Measurements from ENCODE around the gene GPR18.
"Not testable (repeated sequence)": the region's sequence is repeated elsewhere in the genome, so short reads cannot be mapped to it uniquely, and the experiment has no call there.

GPR18 gene

DNA sequence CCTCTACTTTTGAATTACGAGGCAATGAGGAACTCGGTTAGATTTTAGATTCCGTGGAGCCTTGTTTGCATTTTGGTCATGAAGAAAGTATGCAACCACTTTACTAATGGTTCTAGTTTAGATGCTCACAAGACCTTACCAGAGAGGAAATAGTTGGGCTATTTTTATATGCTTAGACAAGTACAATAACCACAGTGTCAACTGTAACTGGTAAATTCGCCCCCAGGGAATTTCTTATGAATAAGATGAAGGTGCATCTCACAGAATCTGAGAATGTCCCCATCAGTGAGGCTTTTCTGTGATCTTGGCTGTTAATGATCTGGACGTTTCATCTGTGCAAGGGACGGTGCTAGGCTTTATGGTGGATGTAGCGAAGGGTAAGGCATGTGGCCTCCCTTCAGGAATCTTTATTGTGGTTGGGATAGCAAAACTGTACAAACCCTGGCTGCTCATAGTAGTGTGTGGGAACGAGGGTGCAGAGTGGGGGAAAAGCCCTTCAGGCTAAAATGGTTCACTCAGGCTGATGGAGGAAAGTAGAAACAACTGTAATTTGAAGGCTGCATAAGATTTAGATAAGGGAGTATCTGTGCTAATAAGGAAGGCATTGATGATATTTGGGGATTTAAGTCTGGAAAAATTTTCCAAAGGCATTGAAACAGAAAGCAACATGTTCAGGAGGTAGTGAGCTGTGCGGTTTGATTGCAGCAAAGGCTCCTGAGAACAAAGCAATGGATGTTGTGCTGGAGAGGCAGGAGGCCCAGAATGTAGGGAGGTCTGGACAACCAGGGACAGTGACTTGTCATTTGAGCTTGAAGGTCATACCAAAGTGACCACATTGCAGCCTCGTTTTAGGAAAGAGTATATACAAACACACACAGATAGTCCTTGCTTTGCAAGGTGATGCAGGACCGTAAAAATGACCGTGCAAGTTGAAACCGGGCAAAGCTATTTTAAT, 29.2 kb downstream of the GPR18 start:
- no peak for DNase-seq (ENCODE audit: low read depth in 3 of 3)

DNA sequence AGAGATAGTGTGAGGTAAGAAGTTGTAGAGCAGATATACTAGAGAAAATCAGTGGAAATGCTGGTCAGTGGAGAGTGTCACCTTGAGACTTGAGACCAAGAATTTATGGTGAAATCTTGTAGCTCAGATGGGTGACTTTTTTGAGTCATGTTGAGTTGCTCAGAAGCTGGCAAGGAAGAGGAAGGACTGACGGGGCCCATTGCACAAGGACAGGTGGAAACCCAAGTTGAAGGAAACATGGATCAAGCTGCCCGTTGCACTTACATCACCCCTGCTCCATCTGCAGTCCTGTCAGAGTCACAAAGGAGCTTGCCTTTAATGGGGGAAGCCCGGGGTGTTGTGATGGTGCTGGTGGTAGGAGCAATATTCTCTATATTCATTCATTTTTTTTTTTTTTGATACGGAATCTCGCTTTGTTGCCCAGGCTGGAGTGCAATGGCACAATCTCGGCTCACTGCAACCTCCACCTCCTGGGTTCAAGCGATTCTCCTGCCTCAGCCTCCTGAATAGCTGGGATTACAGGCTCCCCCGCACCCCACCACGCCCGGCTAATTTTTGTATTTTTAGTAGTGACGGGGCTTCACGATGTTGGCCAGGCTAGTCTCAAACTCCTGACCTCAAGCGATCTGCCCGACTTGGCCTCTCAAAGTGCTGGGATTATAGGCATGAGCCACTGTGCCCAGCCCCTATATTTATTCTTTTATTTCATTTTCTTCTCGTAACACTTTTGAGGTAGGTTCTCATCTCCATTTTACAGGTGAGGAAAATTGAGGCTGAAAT, 30.1 kb downstream of the GPR18 start:
- DNase-seq (ENCODE audit: low read depth in 3 of 3): no peak

DNA sequence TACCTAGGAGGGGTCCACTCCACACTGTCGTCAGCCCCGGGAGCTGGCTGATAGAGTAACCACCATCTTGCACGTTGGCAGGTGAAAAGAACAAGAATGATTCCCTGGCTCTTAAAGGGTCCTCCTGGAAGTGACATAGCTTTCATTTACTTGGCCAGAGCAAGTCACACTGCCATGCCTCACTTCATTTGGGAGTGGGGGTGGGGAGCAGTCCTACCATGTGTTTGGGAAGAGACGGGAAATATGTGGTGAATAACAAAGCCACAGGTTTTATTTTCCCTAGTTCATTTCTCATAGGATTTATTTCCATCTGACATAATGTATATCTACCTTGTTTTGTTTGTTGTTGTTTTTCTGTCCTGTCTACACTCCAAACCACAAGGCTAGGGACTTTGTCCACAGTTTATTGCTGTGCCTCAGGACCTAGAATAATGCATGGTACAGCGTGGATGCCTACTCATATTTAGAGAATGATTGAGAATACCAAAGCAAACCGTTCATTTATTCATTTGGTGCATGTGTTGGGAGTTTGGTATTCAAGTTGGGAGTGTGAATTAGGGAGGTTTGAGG, 30.8 kb downstream of the GPR18 start:
- no peak for DNase-seq (ENCODE audit: low read depth in 3 of 3)

DNA sequence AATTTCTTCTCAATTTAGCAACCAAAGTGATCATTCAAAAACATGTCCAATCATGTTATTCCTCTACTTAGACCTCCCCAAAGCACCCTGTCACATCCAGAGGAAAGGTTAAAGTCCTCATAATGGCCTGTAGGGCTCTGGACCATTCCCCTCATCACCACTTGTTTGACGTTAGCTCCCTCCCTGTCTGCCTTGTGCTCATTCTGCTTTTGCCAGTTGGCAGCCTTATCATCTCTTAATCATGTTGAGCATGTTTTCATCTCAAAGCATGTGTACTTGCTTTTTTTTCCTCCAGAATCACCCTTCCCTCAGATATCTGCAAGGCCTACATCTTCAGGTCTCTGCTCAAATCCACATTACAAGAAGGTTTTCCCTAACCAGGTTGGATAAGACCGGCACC, 31.7 kb downstream of the GPR18 start:
- DNase-seq (ENCODE audit: low read depth in 3 of 3): no peak

DNA sequence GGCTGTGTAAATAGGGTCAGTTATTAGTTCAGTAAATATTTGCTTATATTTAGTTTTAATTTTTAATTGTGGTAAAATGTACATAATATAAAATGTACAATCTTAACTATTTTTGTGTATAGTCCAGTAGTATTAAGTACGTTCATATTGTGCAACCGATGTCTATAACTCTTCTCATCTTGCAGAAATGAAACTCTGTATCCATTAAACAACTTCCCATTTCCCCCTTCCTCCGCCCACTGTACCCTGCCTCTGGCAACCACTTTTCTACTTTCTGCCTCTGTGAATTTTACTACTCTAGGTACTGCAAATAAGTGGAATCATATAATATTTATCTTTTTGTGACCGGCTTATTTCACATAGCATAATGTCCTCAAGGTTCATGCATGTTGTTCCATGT, 33.1 kb downstream of the GPR18 start:
- no peak for DNase-seq (ENCODE audit: low read depth in 3 of 3)

DNA sequence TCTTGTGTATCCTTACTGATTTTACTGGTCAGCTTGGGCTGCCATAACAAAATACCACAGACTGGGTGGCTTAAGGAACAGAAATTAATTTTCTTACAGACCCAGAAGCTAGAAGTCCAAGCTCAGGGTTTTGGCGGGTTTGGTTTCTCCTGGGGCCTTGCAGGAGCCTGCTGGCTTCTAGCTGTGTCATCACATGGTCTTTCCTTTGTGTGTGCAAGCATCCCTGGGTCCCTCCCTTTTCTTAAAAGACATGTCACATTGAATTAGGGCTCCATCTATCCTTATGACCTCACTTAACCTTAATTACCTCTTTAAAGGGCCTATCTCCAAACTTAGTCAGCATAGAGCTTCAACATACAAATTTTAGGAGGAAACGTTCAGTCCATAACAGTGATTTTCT, 34.2 kb downstream of the GPR18 start:
- DNase-seq (ENCODE audit: low read depth in 3 of 3): no peak

DNA sequence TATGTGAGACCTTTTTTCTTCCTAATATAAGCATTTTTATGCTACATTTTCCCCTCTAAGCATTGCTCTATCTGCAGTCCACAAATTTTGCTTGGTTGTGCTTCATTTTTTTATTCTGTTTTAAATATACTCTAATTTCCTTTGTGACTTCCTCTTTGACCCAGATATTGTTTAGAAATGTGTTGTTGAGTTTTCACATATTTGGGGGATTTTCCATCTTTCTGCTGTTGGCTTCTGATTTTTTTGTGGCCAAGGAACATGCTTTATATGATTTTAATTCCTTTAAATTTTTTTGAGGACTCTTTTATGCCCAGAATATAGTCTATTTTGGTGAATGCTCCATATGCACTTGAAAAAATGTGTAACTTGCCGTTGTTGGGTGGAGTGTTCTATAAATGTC, 34.6 kb downstream of the GPR18 start:
- no peak for DNase-seq (ENCODE audit: low read depth in 3 of 3)

DNA sequence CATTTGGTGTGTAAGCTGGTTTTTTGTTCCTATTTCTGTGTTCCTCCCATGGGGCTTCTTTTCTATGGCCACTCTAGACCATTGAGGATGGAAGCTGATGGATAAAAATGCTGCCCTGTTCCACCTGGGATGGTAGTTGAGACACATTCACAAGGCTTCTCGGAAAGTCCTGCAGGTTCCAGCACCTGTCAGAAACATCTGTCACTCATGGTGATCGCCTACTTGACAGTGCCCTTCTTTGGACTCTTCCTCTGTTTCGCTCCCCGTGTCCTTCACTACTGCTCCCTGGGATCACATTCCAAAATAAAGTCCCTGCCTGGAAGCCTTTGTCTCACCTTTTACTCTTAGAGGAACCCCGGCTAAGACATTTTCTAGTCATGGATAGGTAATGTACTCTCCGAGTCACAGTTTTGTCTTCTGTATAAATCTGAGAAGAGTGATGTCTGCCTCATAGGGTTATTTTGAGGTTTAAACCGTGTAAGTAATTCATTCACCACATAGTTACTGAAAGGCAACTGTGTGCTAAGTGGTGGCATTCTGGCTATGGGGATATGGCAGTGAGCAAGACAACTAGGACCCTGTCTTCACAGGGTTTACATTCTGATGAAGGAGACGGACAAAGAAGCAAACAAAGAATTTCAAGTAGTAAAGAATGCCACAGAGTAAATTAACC, 36.5 kb downstream of the GPR18 start:
- no peak for DNase-seq (ENCODE audit: low read depth in 3 of 3)

DNA sequence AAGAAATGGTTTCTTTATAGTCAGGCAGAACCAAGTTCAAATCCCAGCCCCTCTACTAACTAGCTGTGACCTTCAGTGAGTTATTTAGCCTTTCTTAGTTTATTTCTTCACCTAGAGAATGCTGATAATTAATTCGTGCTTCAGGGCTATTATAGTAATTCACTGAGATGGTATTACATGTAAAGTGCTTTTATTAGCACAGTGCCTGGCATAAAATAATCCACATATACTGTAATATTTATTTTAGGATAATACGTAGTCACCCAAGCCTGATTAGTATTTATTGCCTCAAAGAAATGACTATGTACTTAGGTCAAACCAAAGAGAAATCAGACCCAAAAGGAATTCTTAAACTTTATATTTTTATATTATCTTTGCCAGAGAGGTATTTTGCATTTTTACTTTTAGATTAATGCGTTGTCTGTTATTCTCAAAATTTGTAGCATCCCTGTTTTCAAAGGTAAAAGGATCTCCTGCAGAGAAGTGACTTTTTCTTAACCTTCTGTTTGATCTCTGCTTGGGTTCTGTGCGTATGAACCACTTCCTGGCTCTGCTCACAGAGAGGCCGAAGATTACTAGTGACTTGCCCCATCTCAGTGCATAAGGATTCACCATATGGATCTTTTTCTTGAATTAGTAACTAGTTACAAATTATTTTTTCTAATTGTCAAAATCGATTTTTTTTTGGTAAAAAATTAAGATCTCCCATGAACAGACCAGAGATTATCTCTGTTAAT, 37.8 kb downstream of the GPR18 start:
- no peak for DNase-seq (ENCODE audit: low read depth in 3 of 3)

DNA sequence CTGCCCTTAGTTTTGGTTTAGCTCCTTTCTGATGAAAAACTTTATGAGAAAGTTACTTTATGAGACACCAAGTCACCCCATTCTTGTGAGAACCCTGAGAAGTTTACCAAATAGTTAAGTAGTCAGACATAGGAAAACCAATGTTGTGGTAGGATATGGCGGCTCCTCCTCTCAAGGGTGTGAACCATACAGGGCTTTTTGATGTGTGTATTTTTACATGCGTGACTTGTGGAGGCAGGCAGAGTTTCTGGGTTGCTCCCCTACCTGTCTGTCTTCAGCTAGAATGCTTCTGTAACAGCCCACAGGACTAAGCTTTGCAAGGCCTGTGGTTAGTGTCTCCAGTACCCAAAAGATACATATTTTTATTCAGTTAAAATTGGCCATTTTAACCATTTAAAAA, 39.2 kb downstream of the GPR18 start:
- peak in 1 of 3 experiments; percentile 32 for DNase-seq (ENCODE audit: low read depth in 3 of 3)

DNA sequence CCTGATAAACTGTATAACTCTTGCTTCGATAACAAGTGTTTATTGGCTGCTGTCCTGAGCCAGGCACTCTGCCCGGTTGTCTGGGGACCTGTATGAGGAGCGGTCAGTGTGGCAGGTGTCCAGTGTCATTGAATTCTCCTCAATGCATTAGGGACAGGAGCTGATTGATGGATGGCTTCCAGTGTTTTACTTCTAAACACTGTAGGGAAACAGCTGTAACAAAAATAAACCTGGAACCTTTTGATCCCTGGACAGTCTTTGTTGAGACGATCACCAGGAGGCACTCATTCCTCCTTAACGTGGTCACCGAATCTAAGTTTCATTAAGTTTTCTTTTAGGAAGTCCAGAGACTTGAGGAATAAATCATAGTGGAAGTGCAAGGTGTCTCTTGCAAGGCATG, 39.6 kb downstream of the GPR18 start:
- no peak for DNase-seq (ENCODE audit: low read depth in 3 of 3)

DNA sequence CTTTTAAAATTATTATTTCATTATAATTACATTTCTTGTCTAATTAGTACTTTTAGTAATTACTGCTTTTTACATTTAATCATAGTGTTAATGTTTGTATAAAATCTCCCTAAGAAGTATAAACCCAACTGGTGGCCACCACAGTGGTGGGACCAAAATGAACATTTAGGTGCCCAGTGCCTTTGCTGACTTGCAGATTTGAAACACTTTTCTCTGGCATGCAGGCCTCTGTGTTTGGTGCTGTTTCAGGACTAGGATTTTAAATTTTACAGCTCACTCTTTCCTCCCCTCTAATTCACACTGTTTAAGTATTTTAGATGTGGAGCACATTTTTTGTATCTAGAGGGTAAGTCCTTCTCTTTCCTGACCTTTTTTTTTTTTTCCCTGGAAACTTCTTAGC, 40.1 kb downstream of the GPR18 start:
- no peak for DNase-seq (ENCODE audit: low read depth in 3 of 3)

DNA sequence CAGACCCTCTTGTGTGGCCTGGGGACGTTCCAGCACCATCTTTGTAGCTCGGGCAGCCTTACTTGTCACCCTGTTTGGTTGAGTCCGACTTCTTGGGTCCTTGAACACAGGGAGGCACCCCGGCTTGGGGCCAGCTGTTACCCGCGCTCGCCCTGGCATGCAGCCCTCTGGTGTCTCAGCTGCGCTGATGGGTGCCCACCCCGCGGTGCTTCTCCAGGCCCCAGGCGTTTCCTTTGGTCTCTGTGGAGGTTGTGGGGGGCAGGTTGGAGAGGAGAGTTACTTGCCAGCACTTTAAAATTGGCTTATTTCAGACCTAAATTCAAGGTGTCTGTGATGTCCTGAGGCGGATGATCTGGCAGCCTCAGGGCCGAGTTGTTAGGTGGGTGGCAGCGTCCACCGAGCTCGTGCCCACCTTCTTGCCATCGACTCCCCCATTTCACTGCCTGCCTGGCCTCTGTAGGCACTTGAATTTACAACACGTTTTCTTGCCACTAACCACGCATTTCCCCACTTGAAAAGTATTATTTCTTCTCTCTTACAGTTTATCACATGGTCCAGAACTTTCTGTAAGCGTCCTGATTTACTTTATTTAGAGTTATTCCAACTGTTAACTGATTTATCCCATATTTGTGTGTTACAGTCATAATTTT, 40.6 kb downstream of the GPR18 start:
- no peak for DNase-seq (ENCODE audit: low read depth in 3 of 3)

DNA sequence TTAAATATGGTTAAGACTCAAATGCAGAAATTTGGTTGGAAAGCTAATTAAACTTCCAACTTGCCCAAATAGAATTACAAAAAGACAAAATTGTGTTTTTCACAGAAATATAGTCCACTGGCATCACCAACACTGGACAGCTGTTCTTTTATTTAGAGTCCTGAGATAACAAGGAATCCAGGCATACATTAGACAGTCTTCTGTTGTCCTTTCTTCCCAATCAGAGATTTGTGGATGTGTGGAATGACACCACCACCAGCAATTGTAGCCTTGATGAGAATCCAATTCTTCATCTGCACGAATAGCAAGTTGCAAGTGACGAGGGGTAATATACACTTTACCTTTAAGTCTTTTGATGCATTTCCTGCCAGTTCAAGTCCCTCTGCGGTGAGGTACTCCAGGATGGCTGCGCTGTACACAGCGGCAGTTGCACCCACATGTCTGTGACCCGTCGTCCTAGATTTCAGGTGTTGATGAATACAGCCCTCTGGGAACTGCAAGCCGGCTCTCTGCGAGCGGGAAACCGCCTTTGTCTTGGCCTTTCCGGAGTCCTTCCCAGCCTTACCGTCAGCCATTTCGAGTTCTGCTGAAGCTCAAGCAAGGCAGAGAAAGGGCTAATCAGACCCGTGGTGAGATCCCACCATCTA, 42.9 kb downstream of the GPR18 start:
- peak in 1 of 3 experiments; percentile 53 for DNase-seq (ENCODE audit: low read depth in 3 of 3)

DNA sequence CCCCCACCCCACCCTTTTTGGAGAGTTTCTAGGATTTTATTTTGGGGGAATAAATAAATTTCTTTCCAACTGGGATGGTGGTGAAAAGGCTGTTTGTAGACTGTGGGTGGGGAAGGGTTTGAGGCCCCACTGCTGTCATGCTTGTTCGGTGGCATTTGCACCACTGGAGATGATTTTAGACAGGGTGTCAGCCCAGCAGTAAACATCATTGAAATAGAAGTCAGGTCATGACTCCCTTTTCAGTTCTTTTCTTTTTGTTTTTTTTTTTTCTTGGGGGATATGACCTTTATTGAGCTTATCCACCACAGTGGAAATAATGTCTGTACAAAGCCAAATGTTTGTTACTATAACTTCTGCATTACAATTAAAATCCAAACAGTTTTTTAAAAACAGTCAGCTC, 43.4 kb downstream of the GPR18 start:
- DNase-seq (ENCODE audit: low read depth in 3 of 3): no peak

DNA sequence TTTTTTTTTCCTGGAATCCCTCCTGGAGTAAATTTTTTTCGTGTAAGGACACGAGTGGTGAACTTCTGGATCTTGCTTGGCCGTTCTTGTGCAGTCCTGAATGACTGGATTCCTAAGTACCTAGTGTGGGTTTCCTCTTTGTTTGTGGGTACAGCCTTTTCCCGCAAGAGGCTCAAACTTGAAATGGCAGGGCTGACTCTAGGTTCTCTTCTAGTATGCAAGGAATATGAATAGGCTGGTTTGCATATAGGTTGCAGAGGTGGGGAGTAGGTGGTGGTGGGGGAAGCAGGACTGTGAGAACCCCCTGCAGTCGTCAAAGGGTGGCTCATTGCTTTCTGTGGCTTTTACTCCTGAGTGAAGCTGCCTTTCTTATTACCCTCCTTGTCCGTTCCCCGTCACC, 43.9 kb downstream of the GPR18 start:
- peak in 2 of 3 experiments; percentile 37 to 57 for DNase-seq (ENCODE audit: low read depth in 3 of 3)

DNA sequence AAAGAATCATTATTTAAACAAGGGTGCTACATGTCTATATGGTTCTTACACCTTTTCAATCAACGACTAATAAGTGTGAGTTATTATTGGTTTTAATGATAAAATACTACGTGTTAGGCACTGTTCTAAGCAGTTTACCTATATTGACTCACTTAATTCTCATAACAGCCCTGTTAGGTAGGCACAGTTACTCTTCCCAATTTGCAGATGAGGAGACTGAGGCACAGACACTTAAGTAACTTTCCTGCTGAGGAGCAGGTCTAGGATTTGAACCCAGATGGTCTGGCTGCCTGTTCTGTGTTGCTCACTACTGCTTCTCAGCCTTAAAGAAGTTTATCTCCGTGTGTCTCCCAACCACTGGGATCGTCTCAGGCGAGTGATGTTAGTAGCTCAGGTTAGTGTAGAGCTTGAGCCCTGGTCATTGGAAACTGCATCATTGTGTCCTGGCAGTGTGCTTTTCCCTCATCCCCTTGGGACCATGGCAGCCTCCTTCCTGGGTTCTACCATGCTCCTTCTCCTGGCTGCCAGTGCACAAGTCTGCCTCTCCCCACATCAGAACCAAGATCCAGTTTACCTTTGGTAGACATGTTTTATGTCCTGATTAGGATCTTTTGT, 46.7 kb downstream of the GPR18 start:
- DNase-seq (ENCODE audit: low read depth in 3 of 3): no peak

DNA sequence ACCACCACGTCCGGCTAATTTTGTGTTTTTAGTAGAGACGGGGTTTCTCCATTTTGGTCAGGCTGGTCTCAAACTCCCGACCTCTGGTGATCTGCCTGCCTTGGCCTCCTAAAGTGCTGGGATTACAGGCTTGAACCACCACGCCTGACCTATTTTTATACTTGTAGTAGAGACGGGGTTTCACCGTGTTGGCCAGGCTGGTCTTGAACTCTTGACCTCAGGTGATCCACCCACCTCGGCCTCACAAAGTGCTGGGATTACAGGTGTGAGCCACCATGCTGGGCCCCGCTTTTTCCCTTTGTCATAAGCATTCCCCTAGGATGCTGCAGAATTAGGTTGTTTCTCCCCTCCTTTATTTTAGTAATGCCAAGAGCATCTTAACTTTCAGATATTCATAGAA, 47.6 kb downstream of the GPR18 start:
- DNase-seq (ENCODE audit: low read depth in 3 of 3): not testable (repeated sequence)

DNA sequence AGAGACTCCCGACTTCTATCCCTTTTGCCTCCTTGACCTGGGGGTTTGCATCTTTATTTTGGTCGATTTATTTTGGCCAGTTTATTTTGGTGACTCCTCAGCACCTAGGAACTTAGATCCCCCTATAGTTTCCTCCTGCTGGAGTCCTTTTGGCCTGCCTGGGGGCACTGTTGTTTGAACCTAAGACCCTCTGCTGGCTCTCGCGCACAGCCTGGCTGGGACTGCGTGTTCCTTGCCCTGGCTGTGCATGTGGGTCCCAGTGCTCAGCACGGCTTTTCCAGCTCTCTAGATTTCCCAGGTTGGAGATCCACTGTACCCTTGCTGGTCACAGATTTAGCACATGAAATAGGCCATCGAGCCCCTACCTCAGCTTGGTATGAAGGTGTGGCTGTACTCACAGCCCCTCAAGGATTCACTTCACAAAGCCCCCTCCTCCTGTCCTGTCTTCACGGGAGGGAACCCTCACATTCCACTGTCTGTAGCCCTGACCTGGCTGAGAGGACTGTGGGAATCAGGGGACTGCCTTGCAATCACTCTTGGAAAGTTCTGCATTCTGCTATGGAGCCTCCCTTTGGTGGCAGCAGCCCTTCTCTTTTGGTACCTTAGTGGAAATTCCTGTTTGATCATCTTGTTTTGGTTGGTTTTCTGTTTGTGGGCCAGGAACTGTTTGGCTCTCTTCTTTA, 49.2 kb downstream of the GPR18 start:
- no peak for DNase-seq (ENCODE audit: low read depth in 3 of 3)
